Effector memory CD4-positive, alpha-beta T cell (primary cell): ENCODE measurements around the gene ALDH3A2.

Experiments
- DNase-seq, 3 donors: peaks; one replicate each; pipeline ENCODE4 v3.0.0-alpha.2; 2020
- H3K27ac ChIP-seq: 2 replicates; pipeline ENCODE4 v1.7.0; 2013; ENCODE audit warnings: mild to moderate bottlenecking, low read length, moderate library complexity; ENCODE audit not compliant: insufficient read depth, poor library complexity, severe bottlenecking
- H3K27me3 ChIP-seq: replicated peaks from 2 replicates; pipeline ENCODE4 v1.7.0; 2013; ENCODE audit warnings: mild to moderate bottlenecking, low read length; ENCODE audit not compliant: insufficient read depth, control insufficient read depth, poor library complexity, severe bottlenecking
- H3K36me3 ChIP-seq: 2 replicates; pipeline ENCODE4 v1.7.0; 2013; ENCODE audit warnings: mild to moderate bottlenecking, low read length, moderate library complexity; ENCODE audit not compliant: control insufficient read depth, insufficient read depth
- H3K4me1 ChIP-seq: 2 replicates; pipeline ENCODE4 v1.7.0; 2013; ENCODE audit warnings: low read length, mild to moderate bottlenecking; ENCODE audit not compliant: control insufficient read depth, insufficient read depth, poor library complexity, severe bottlenecking
- H3K4me3 ChIP-seq: 2 replicates; pipeline ENCODE4 v1.7.0; 2013; ENCODE audit warnings: low read length, low read depth, mild to moderate bottlenecking; ENCODE audit not compliant: insufficient read depth, poor library complexity, severe bottlenecking
- H3K9me3 ChIP-seq: 2 replicates; pipeline ENCODE4 v1.7.0; 2013; ENCODE audit warnings: mild to moderate bottlenecking, low read length, moderate library complexity; ENCODE audit not compliant: control insufficient read depth

ALDH3A2 gene

DNA sequence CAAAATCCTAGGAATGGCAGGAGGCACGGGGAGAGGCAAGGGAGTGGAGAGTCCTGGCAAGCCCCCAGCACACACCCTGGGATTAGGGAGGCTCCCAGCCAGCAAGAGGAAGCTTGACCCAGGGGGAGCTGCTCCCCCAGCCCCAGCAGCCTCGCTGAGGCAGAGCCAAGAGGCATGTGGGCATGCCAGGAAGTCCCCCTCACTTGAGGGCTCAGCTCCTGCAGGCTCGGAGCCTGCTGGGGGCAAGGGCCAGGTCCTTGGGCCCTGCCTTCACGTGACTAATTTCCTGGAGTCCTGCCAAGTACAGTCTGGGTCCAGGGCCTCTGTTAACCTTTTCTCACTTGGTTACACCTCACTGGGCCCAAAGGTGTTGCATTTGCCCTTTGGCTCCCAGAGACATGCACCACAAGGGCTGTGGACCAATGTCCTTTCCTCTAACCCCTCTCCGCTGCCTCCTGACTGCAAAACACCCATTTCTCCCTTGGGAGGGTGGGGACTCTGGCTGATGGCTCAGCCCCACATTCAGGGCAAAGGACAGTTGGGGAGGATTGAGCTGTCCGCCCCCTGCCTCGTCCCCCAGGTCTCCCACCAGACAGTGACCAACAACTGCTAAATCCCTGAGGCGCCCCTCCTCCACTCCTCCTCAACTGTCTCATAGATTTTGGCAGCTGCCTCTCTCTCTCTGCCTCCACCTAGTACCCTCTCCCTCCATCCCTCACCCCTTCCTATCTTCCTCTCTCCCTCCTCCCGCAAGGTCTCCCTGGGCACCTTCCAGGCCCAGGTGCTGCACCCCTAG is 72.3 kb downstream of the ALDH3A2 start:
- no peak for DNase-seq
- H3K4me3 ChIP-seq: no peak overlapping the region
- H3K27ac ChIP-seq: no peak overlapping the region
- no peaks in the 10 kb centered on the region for H3K36me3 ChIP-seq
- H3K4me1 ChIP-seq: peaks cover 15% of the 10 kb centered on the region
- H3K27me3 ChIP-seq: no peaks in the 10 kb centered on the region
- no peaks in the 10 kb centered on the region for H3K9me3 ChIP-seq

GRCh38 chr17:19723964-19724363 is 75.4 kb downstream of the ALDH3A2 start:
- no peaks in the 10 kb centered on the region for H3K27me3 ChIP-seq
- no peaks in the 10 kb centered on the region for H3K9me3 ChIP-seq
- peaks cover 15% of the 10 kb centered on the region for H3K4me1 ChIP-seq
- peak overlapping the region; percentile 37 for H3K4me3 ChIP-seq
- H3K27ac ChIP-seq: no peak overlapping the region
- DNase-seq: no peak
- no peaks in the 10 kb centered on the region for H3K36me3 ChIP-seq

DNA sequence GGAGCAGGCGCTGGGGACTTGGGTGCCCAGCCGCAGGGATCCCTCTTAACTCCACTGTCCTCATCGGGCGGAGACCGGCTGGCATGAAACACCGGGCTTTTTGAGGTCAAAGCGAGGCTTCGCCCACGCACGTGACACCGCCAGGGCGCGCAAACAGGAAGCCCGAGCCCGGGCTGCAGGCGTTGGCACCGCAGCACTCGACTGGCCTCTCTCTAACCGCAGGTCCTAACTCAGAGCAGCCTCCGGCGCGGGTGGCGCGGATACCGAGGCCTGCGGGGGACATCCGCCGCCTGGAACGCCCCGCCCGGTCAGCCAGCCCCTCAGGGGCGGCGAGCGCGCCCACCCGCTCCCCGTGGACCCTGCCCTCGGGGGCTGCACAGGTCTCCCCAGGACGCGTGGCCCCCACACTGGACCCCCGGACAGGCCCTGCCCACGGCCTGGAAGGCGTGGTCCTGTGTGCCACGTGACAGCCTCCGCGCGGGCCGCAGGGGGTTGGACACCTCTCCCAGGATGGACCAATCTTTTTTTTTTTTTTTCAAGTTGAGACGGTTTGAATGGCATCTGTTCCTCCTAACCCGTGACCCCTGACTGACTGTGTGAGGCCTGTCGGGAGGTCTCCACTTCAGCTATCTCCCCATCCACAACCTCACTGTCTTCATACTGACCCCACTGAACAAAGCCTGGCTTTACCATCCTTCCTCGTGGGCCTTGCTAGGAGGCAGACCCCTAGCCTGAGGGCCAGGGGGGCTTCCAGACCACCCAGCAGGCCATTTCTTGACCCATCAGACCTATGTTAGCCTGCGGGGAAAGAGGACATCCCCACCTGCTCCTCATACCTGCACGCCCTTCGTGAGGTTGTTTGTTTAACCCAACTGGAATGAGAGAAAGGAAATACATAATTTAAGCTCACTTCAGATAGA is 76.2 kb downstream of the ALDH3A2 start:
- no peaks in the 10 kb centered on the region for H3K36me3 ChIP-seq
- no peak overlapping the region for H3K27ac ChIP-seq
- peak in 1 of 3 donors; percentile 32 for DNase-seq
- peaks cover 15% of the 10 kb centered on the region for H3K4me1 ChIP-seq
- H3K27me3 ChIP-seq: no peaks in the 10 kb centered on the region
- H3K9me3 ChIP-seq: no peaks in the 10 kb centered on the region
- H3K4me3 ChIP-seq: peak overlapping the region; percentile 37

DNA sequence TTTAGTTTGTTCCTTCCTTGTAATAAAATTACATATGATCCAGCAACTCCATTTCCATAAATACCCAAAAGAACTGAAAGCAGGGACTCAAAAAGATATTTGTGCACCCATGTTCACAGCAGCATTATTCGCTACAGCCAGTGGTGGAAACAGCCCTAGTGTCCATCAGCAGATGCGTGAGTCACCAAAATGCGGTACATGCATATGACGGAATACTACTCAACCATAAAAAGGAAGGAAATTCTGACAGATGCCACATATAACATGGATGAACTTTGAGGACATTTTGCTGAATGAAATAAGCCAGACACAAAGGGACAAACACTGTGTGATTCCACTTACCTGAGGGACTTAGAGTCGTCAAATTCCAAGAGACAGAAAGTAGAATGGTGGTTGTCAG is 76.9 kb downstream of the ALDH3A2 start:
- Histone ChIP-seq H3K9me3 (no peaks in the 10 kb centered on the region), H3K27me3 (no peaks in the 10 kb centered on the region), H3K27ac (no peak overlapping the region), H3K4me1 (peaks cover 15% of the 10 kb centered on the region), H3K4me3 (no peak overlapping the region), H3K36me3 (no peaks in the 10 kb centered on the region)
- DNase-seq: no peak

GRCh38 chr17:19726631-19727376 is 78.3 kb downstream of the ALDH3A2 start:
- Histone ChIP-seq H3K27ac (no peak overlapping the region), H3K4me1 (peaks cover 15% of the 10 kb centered on the region), H3K9me3 (no peaks in the 10 kb centered on the region), H3K36me3 (no peaks in the 10 kb centered on the region), H3K4me3 (no peak overlapping the region), H3K27me3 (no peaks in the 10 kb centered on the region)
- DNase-seq: no peak
